Neural progenitor cell (in vitro differentiated cells): ENCODE measurements around the gene ACP4.

ENCODE experiments used
- CTCF ChIP-seq: fragments of 200-600 bp; sonication (generic); IDR thresholded peaks from 2 replicates; pipeline ENCODE4 v1.5.1; 2017; ENCODE audit warnings: antibody characterized with exemption, mild to moderate bottlenecking
- EZH2phosphoT487 ChIP-seq: fragments of 200-600 bp; sonication (generic); IDR thresholded peaks from 2 replicates; pipeline ENCODE4 v1.6.1; 2017; ENCODE audit warnings: antibody characterized with exemption

DNA sequence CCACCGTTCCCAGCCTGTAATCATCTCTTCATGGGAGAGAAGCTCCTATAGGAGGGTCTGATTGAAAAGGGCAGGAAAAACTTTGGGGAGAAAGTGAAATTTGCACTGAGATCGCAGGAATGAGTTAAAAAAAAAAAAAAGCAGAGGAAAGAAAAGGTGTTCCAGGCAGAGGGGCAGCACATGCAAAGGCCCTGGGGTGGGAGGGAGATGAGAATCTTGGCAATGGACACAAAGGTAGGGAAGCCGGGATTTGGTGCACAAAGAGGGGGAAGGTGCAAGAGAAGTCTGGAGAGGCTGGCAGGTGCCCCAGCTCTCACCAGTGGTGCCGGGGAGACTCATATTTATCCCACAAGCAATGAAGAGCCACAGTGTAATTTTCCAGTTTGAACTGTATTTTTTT is 36.3 kb upstream of the ACP4 start:
- TF ChIP-seq EZH2phosphoT487: no peak
- no peak for TF ChIP-seq CTCF
